Mammary epithelial cell (primary cell): ENCODE data around the gene AQP12A.

Source experiments
- EZH2 ChIP-seq: IDR thresholded peaks from 2 replicates; pipeline ENCODE4 v1.6.1; 2012; ENCODE audit warnings: low read length, inconsistent platforms, borderline replicate concordance
- TF ChIP-seq, protein P1 (sequence below), 2 donors: IDR thresholded peaks in 1 of 2; conservative IDR thresholded peaks in 1 of 2; 2 replicates each; pipeline ENCODE4 v1.5.1; 2011 to 2012; ENCODE audit warnings: inconsistent platforms in 2 of 2, low read length in 2 of 2, mild to moderate bottlenecking in 2 of 2, control low read depth in 1 of 2, low read depth in 1 of 2; ENCODE audit not compliant: insufficient read depth in 1 of 2; ENCODE audit errors: extremely low read depth in 1 of 2

DNA sequence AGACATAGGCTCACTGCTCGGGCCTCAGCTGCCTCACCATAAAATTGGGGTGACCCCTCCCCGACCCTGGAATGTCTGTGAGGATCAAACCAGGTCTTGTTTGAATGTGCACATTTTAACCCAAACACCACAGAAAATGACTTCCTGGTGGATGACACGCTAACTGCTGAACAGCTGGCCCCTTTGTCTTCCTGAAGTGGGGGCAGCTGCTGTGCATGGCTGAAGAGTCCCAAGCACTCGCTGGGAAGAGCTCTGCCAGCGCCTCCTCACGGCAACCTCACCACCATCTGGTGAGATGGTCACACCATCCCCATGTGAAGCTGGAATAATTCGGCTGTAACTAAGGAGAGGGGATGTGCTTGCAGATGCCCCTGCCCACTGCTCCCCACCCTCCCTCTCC lies 34.0 kb downstream of the AQP12A start:
- no peak for TF ChIP-seq EZH2
- TF ChIP-seq, protein P1, sequence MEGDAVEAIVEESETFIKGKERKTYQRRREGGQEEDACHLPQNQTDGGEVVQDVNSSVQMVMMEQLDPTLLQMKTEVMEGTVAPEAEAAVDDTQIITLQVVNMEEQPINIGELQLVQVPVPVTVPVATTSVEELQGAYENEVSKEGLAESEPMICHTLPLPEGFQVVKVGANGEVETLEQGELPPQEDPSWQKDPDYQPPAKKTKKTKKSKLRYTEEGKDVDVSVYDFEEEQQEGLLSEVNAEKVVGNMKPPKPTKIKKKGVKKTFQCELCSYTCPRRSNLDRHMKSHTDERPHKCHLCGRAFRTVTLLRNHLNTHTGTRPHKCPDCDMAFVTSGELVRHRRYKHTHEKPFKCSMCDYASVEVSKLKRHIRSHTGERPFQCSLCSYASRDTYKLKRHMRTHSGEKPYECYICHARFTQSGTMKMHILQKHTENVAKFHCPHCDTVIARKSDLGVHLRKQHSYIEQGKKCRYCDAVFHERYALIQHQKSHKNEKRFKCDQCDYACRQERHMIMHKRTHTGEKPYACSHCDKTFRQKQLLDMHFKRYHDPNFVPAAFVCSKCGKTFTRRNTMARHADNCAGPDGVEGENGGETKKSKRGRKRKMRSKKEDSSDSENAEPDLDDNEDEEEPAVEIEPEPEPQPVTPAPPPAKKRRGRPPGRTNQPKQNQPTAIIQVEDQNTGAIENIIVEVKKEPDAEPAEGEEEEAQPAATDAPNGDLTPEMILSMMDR (conservative IDR thresholded peaks at IDR 0.05 in 1 of 2, IDR thresholded peaks at IDR 0.05 in 1 of 2; ENCODE audit: extremely low read depth in 1 of 2, insufficient read depth in 1 of 2, low read depth in 1 of 2, low read length in 2 of 2) = no peak
